ENCODE results near the gene IFNA16. TPM values are rescaled to one million over a fixed set of nuclear protein-coding genes. Genes with fewer than 3 reads are reported as not detected.
"Not testable (repeated sequence)": the region's sequence is repeated elsewhere in the genome, so short reads cannot be mapped to it uniquely, and the experiment has no call there.

IFNA16 gene
- total RNA-seq, 1 donor from 2014 or later = not detected

DNA sequence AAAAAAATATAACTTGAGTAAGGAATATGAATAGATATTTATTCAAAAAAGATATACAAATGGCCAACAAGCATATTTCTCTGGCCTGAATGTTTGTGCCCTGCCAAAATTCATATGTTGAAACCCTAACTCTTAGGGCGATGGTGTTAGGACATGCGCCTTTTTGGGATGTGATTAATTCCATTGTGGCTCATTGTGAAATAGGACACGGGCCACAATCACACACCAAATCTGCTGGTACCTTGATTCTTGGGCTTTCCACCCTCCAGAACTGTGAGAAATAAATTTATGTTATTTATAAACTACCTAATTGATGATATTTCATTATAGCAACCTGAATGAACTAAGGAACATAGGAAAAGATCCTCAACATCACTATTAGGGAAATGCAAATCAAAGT, 45.0 kb downstream of the IFNA16 start:
- TF ChIP-seq, protein P1, sequence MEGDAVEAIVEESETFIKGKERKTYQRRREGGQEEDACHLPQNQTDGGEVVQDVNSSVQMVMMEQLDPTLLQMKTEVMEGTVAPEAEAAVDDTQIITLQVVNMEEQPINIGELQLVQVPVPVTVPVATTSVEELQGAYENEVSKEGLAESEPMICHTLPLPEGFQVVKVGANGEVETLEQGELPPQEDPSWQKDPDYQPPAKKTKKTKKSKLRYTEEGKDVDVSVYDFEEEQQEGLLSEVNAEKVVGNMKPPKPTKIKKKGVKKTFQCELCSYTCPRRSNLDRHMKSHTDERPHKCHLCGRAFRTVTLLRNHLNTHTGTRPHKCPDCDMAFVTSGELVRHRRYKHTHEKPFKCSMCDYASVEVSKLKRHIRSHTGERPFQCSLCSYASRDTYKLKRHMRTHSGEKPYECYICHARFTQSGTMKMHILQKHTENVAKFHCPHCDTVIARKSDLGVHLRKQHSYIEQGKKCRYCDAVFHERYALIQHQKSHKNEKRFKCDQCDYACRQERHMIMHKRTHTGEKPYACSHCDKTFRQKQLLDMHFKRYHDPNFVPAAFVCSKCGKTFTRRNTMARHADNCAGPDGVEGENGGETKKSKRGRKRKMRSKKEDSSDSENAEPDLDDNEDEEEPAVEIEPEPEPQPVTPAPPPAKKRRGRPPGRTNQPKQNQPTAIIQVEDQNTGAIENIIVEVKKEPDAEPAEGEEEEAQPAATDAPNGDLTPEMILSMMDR (IDR thresholded peaks at IDR 0.05) = no peak
- Histone ChIP-seq H3K27me3 (no peaks in the 10 kb centered on the region), H3K4me3 (no peak overlapping the region), H3K36me3 (no peaks in the 10 kb centered on the region), H3K27ac (no peak overlapping the region), H3K9me3 (no peaks in the 10 kb centered on the region), H3K4me1 (no peaks in the 10 kb centered on the region)
- no peak for DNase-seq (ENCODE audit: low spot score in 2 of 2)
- intact Hi-C loops (cut with DNase I) = no loop called here

DNA sequence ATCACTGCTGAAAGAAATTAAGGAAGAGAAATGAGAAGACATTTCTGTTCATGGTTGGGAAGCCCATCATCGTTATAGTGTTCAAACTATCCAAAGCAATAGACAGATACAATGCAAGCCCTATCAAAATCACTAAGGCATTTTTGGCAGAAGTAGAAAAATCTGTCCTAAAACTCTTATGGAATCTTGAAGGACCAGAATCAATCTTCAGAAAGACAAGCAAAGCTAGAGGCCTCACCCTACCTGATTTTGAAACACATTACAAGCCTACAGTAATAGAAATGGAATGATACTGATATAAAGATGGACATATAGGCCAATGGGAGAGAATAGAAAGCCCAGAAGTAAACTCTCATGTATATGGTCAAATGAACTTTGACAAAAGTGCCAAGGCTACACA, 45.8 kb downstream of the IFNA16 start:
- H3K9me3 ChIP-seq = no peaks in the 10 kb centered on the region
- intact Hi-C loops (cut with DNase I) = no loop called here
- no peaks in the 10 kb centered on the region for H3K36me3 ChIP-seq
- H3K4me1 ChIP-seq = no peaks in the 10 kb centered on the region
- DNase-seq (ENCODE audit: low spot score in 2 of 2) = no peak
- H3K4me3 ChIP-seq = no peak overlapping the region
- TF ChIP-seq, protein P1 (IDR thresholded peaks at IDR 0.05) = no peak
- H3K27ac ChIP-seq = no peak overlapping the region
- H3K27me3 ChIP-seq = no peaks in the 10 kb centered on the region

DNA sequence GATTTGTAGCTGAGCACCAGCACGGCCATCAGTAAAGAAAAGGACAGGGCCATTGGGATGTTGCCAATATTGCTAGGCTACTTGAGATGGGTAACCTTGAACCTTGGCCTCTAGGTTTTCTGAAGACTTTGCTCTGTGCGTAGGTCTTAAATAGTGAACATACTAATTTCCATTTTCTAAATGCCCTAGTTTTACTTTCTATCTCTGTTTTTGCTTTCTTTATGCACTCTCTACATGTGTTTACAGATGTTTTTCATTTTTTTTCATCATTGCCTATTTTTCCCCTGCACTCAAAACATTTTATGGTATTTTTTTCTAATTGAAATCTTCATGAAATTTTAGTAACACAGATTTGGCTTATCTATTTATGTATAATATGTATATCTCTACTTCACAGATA, 50.6 kb downstream of the IFNA16 start, which contains the start of gene IFNA21:
Gene IFNA21 (minus strand): TSS at position 101 of the 400 bp plus-strand sequence. CDS start 48 bp downstream, at position 53.
- DNase-seq (ENCODE audit: low spot score in 2 of 2); H3K36me3 ChIP-seq; H3K4me1 ChIP-seq; H3K27ac ChIP-seq; H3K4me3 ChIP-seq; H3K9me3 ChIP-seq; intact Hi-C loops (cut with DNase I); H3K27me3 ChIP-seq: not testable (repeated sequence)

Other genes starting within 250 kb of the IFNA16 start
- gene HACD4, start 185.7 kb downstream of the IFNA16 start, total RNA-seq = 4.6 TPM
- gene IFNB1, start 139.4 kb downstream of the IFNA16 start, total RNA-seq = not detected
- not detected for gene IFNW1, start 75.5 kb downstream of the IFNA16 start, total RNA-seq
- gene IFNA21, start 50.7 kb downstream of the IFNA16 start, total RNA-seq = not detected
- not detected for gene IFNA4, start 29.7 kb downstream of the IFNA16 start, total RNA-seq
- not detected for gene IFNA7, start 15.1 kb downstream of the IFNA16 start, total RNA-seq
- gene IFNA10, start 10.2 kb downstream of the IFNA16 start, total RNA-seq = not detected
- gene IFNA17, start 10.9 kb upstream of the IFNA16 start, total RNA-seq = not detected
- not detected for gene IFNA14, start 22.7 kb upstream of the IFNA16 start, total RNA-seq
- 4.0 TPM for gene IFNA5, start 88.0 kb upstream of the IFNA16 start, total RNA-seq
- gene KLHL9, start 118.1 kb upstream of the IFNA16 start, total RNA-seq = 6.4 TPM
- gene IFNA6, start 133.6 kb upstream of the IFNA16 start, total RNA-seq = not detected
- not detected for gene IFNA13, start 150.7 kb upstream of the IFNA16 start, total RNA-seq
- not detected for gene IFNA2, start 168.1 kb upstream of the IFNA16 start, total RNA-seq
- gene IFNA8, start 191.8 kb upstream of the IFNA16 start, total RNA-seq = not detected
- gene IFNA1, start 223.1 kb upstream of the IFNA16 start, total RNA-seq = not detected